GM12878 (cell line): ENCODE data around the gene CENPC. TPM values are rescaled to one million over a fixed set of nuclear protein-coding genes. Genes with fewer than 3 reads are reported as not detected.

Experiments used
- ATAC-seq: fragments of 200-7000 bp; cut with Tn5 transposase; 3 replicates; pipeline ENCODE4 v1.9.1; 2020; ENCODE audit warnings: mild to moderate bottlenecking, moderate library complexity
- BruUV-seq: library from RNA; stranded (reverse); fragments of 400-500 nt; replicated peaks from 2 replicates; lab custom pipeline; 2021; lab: Mats Ljungman, UMichigan
- CTCF ChIA-PET: fragments of 300-600 bp; sonication (Branson Sonifier 250); formaldehyde crosslinking; extraction: SDS; loops from one replicate; lab custom pipeline; 2021; ENCODE audit warnings: inconsistent platforms; lab: Yijun Ruan, JAX
- POLR2A ChIA-PET: fragments of 350-600 bp; formaldehyde crosslinking; extraction: SDS; loops from one replicate; lab custom pipeline; 2021; ENCODE audit warnings: inconsistent platforms; lab: Charles Lee
- RAD21 ChIA-PET: fragments of 300-600 bp; sonication (Branson Sonifier 250); formaldehyde crosslinking; loops from one replicate; lab custom pipeline; 2023; ENCODE audit warnings: antibody characterized with exemption; ENCODE audit not compliant: unreplicated experiment; lab: Charles Lee
- SMC1A ChIA-PET: fragments of 300-600 bp; sonication (Branson Sonifier 250); formaldehyde crosslinking; loops from one replicate; lab custom pipeline; 2023; ENCODE audit not compliant: unreplicated experiment, uncharacterized antibody; lab: Charles Lee
- DNase-seq: peaks from one replicate; pipeline ENCODE4 v3.0.0-alpha.2; 2011; ENCODE audit warnings: low read depth, low spot score
- FAIRE-seq: peaks from 3 replicates; lab custom pipeline; 2011; peaks lifted over from hg19 to GRCh38; lab: Jason Lieb, UNC
- H2AFZ ChIP-seq: 2 replicates; pipeline ENCODE4 v1.6.0; 2011; ENCODE audit warnings: low read depth, low read length, control low read depth; ENCODE audit not compliant: control insufficient read depth
- H3K27ac ChIP-seq: 2 replicates; pipeline ENCODE4 v1.5.1; 2011; ENCODE audit warnings: control low read depth; ENCODE audit not compliant: control insufficient read depth, insufficient read depth
- H3K27me3 ChIP-seq, 2 experiments: replicated peaks in 1 of 2; 2 replicates each; pipeline versions ENCODE4 v1.6.0 to v1.6.1; 2011; ENCODE audit warnings: low read length in 1 of 2; ENCODE audit not compliant: control insufficient read depth in 2 of 2, insufficient read depth in 2 of 2
- H3K36me3 ChIP-seq, 2 experiments: 2 replicates each; pipeline ENCODE4 v1.5.1; 2011; ENCODE audit warnings: low read length in 1 of 2; ENCODE audit not compliant: control insufficient read depth in 2 of 2, insufficient read depth in 2 of 2
- H3K4me1 ChIP-seq: 2 replicates; pipeline ENCODE4 v1.6.1; 2011; ENCODE audit warnings: mild to moderate bottlenecking, low read length, moderate library complexity, mixed read lengths; ENCODE audit not compliant: control insufficient read depth, insufficient read depth
- H3K4me2 ChIP-seq: 2 replicates; pipeline ENCODE4 v1.6.0; 2011; ENCODE audit warnings: control low read depth; ENCODE audit not compliant: control insufficient read depth, insufficient read depth
- H3K4me3 ChIP-seq: fragments of 200-600 bp; sonication (generic); 2 replicates; pipeline ENCODE4 v1.5.1; 2016
- H3K79me2 ChIP-seq: 2 replicates; pipeline ENCODE4 v1.6.0; 2011; ENCODE audit warnings: low read length; ENCODE audit not compliant: control insufficient read depth, insufficient read depth
- H3K9ac ChIP-seq: 2 replicates; pipeline ENCODE4 v1.8.0; 2011; ENCODE audit warnings: low read length, control low read depth, mixed read lengths; ENCODE audit not compliant: control insufficient read depth, insufficient read depth
- H3K9me3 ChIP-seq: replicated peaks from 3 replicates; pipeline ENCODE4 v1.5.1; 2011; ENCODE audit warnings: mild to moderate bottlenecking, low read length; ENCODE audit not compliant: control insufficient read depth, insufficient read depth
- H4K20me1 ChIP-seq: 2 replicates; pipeline ENCODE4 v1.6.0; 2011; ENCODE audit not compliant: control insufficient read depth, insufficient read depth
- BMI1 ChIP-seq: fragments of 450-650 bp; IDR thresholded peaks from 2 replicates; pipeline ENCODE4 v1.6.1; 2016; ENCODE audit warnings: mild to moderate bottlenecking, moderate library complexity, borderline replicate concordance
- HCFC1 ChIP-seq: fragments of 150-350 bp; IDR thresholded peaks from 2 replicates; pipeline ENCODE4 v1.6.1; 2014; ENCODE audit warnings: low read length
- MXI1 ChIP-seq: fragments of 150-350 bp; IDR thresholded peaks from 2 replicates; pipeline ENCODE4 v1.6.1; 2011; ENCODE audit warnings: low read depth, mild to moderate bottlenecking, inconsistent platforms, low read length, improper control_type of control experiment
- NRF1 ChIP-seq: conservative IDR thresholded peaks from 2 replicates; pipeline ENCODE4 v1.6.1; 2011; ENCODE audit warnings: mild to moderate bottlenecking, low read depth, low read length, improper control_type of control experiment
- RB1 ChIP-seq: fragments of 450-650 bp; formaldehyde crosslinking; IDR thresholded peaks from 2 replicates; pipeline ENCODE4 v1.6.1; 2017; ENCODE audit warnings: mild to moderate bottlenecking, borderline replicate concordance
- SREBF1 ChIP-seq: IDR thresholded peaks from 2 replicates; pipeline ENCODE4 v1.6.1; 2012; ENCODE audit warnings: mild to moderate bottlenecking, low read length
- ZBED1 ChIP-seq: IDR thresholded peaks from 2 replicates; pipeline ENCODE4 v1.6.1; 2016; ENCODE audit warnings: borderline replicate concordance
- WGBS: methylation state at CpG from one replicate; pipeline ENCODE4 v1.1.6; 2016; ENCODE audit warnings: low lambda C conversion rate; ENCODE audit not compliant: insufficient replicate concordance, insufficient coverage; ENCODE audit errors: missing lambda C conversion rate; 5-methylcytosine and 5-hydroxymethylcytosine counted together
- in situ Hi-C: fragments of 300-500 bp; cut with MboI; formaldehyde crosslinking; loops from 9 replicates; pipeline ENCODE4 v1.14.3; 2018; ENCODE audit warnings: mixed read lengths
- intact Hi-C: fragments of 100-400 bp; cut with micrococcal nuclease; formaldehyde crosslinking; loops from one replicate; pipeline ENCODE4 v1.14.2; 2022; ENCODE audit not compliant: unreplicated experiment
- polyA plus RNA-seq, 11 experiments: library from polyadenylated mRNA; depleted of rRNA in 4 of 11; unstranded in 6 of 11; stranded (reverse) in 5 of 11; fragments of >200 nt; fragmentation: Nextera tagmentation in 4 of 11; fragmentation: Illumina TruSeq in 1 of 11; extraction: Ambion mirVana in 4 of 11; extraction: Trizol in 1 of 11; gene quantifications; 1 replicate in 1 of 11; 2 replicates in 10 of 11; pipeline versions ENCODE4 v1.2.1 to v1.2.3, GENCODE V29; 2011 to 2016; ENCODE audit warnings: inconsistent platforms in 2 of 11, missing spikeins in 2 of 11, low read depth in 1 of 11
- total RNA-seq, 4 experiments: library from RNA; depleted of rRNA in 3 of 4; stranded (reverse); fragments of >200 nt in 3 of 4; fragmentation: Illumina TruSeq in 1 of 4; extraction: Trizol in 1 of 4; gene quantifications; 2 replicates each; pipeline versions ENCODE4 v1.2.1 to v1.2.3, GENCODE V29; 2013 to 2021
- TF ChIP-seq, protein P1 (sequence below): IDR thresholded peaks from 2 replicates; pipeline ENCODE4 v1.6.1; 2011; ENCODE audit warnings: low read depth, low read length, improper control_type of control experiment, borderline replicate concordance
- TF ChIP-seq, protein P2 (sequence below): IDR thresholded peaks from 2 replicates; pipeline ENCODE4 v1.6.1; 2012; ENCODE audit warnings: low read depth, low read length, improper control_type of control experiment
- TF ChIP-seq, protein P3 (sequence below): fragments of 450-650 bp; IDR thresholded peaks from 2 replicates; pipeline ENCODE4 v1.6.1; 2017; ENCODE audit warnings: borderline replicate concordance
- TF ChIP-seq, protein P4 (sequence below): fragments of 450-650 bp; IDR thresholded peaks from 2 replicates; pipeline ENCODE4 v1.6.1; 2017; ENCODE audit warnings: low read depth, mild to moderate bottlenecking, moderate library complexity
- TF ChIP-seq, protein P5 (sequence below): IDR thresholded peaks from 2 replicates; pipeline ENCODE4 v1.6.1; 2011; ENCODE audit warnings: low read depth, mild to moderate bottlenecking, low read length, moderate library complexity, borderline replicate concordance; ENCODE audit errors: extremely low read depth

Gene CENPC
- total and polyA plus RNA-seq, 10 of the 15 experiments (the other 5 are each of a cell fraction or from before 2014, with no cell fraction given), result 13.1 to 34.9 (median 20.3) TPM

DNA sequence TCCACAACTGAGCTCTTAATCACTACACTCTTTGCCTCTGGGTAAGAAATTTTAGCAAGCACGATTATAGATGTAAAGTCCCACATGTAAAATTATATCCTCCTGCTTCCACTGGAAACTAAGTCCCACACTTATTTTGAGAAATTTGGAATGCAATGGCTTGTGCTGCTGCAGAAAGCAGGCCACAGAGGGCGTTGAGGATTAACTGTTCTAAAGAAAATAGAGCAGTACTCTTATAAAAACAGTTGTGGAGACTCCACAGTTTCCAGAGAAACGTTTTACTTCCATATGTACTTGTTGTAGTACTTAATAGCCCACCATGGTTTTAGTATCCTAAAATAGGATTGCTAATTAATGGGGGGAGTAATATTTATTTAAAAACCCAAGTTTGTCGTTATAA is 1.7 kb upstream of the CENPC start:
- ChIA-PET CTCF (interaction anchor here (0.7 to 3.3 kb wide), 11 partner anchors 10 to 364 kb away, joined by 3 to 13 read pairs (median 4); no protein-coding TSS in a partner anchor), RAD21 (interaction anchor here (0.9 to 1.5 kb wide), 5 partner anchors 23 to 154 kb away, joined by 3 to 7 read pairs (median 3); partner anchors contain the start of gene UBA6), POLR2A (interaction anchor here (1.1 kb wide), 1 partner anchor 153 kb away, joined by 3 read pairs; no protein-coding TSS in a partner anchor), SMC1A (interaction anchor here (0.9 to 3.9 kb wide), 11 partner anchors 12 to 368 kb away, joined by 3 to 22 read pairs (median 4); partner anchors contain the start of genes GNRHR and UBA6)
- Histone ChIP-seq H3K4me3 (no peak overlapping the region), H3K27me3 (no peaks in the 10 kb centered on the region), H3K27ac (no peak overlapping the region), H3K79me2 (peaks cover 31% of the 10 kb centered on the region), H4K20me1 (no peaks in the 10 kb centered on the region), H3K4me1 (peaks cover 4% of the 10 kb centered on the region; the same call in 1 of the 2 replicates), H3K9me3 (no peaks in the 10 kb centered on the region), H3K4me2 (no peak overlapping the region)
- ATAC-seq, result no peak
- 82% methylated on average over 4 of the region's 4 CpGs for WGBS
- no peak for FAIRE-seq
- in situ Hi-C loops, result loop anchor here (5.0 to 25.0 kb wide), 3 partner anchors 355 to 1090 kb away; no protein-coding TSS in a partner anchor
- DNase-seq, result no peak
- no peak for TF ChIP-seq MXI1
- no peak for TF ChIP-seq NRF1
- TF ChIP-seq BMI1, result no peak
- TF ChIP-seq, protein P1, sequence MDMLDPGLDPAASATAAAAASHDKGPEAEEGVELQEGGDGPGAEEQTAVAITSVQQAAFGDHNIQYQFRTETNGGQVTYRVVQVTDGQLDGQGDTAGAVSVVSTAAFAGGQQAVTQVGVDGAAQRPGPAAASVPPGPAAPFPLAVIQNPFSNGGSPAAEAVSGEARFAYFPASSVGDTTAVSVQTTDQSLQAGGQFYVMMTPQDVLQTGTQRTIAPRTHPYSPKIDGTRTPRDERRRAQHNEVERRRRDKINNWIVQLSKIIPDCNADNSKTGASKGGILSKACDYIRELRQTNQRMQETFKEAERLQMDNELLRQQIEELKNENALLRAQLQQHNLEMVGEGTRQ, result no peak
- TF ChIP-seq SREBF1, result no peak
- TF ChIP-seq, protein P2, sequence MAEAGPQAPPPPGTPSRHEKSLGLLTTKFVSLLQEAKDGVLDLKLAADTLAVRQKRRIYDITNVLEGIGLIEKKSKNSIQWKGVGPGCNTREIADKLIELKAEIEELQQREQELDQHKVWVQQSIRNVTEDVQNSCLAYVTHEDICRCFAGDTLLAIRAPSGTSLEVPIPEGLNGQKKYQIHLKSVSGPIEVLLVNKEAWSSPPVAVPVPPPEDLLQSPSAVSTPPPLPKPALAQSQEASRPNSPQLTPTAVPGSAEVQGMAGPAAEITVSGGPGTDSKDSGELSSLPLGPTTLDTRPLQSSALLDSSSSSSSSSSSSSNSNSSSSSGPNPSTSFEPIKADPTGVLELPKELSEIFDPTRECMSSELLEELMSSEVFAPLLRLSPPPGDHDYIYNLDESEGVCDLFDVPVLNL, result no peak
- TF ChIP-seq HCFC1, result no peak
- no peak for TF ChIP-seq ZBED1
- TF ChIP-seq, protein P3, sequence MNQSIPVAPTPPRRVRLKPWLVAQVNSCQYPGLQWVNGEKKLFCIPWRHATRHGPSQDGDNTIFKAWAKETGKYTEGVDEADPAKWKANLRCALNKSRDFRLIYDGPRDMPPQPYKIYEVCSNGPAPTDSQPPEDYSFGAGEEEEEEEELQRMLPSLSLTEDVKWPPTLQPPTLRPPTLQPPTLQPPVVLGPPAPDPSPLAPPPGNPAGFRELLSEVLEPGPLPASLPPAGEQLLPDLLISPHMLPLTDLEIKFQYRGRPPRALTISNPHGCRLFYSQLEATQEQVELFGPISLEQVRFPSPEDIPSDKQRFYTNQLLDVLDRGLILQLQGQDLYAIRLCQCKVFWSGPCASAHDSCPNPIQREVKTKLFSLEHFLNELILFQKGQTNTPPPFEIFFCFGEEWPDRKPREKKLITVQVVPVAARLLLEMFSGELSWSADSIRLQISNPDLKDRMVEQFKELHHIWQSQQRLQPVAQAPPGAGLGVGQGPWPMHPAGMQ, result no peak
- TF ChIP-seq, protein P4, sequence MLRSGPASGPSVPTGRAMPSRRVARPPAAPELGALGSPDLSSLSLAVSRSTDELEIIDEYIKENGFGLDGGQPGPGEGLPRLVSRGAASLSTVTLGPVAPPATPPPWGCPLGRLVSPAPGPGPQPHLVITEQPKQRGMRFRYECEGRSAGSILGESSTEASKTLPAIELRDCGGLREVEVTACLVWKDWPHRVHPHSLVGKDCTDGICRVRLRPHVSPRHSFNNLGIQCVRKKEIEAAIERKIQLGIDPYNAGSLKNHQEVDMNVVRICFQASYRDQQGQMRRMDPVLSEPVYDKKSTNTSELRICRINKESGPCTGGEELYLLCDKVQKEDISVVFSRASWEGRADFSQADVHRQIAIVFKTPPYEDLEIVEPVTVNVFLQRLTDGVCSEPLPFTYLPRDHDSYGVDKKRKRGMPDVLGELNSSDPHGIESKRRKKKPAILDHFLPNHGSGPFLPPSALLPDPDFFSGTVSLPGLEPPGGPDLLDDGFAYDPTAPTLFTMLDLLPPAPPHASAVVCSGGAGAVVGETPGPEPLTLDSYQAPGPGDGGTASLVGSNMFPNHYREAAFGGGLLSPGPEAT, result no peak
- no peak for TF ChIP-seq RB1
- TF ChIP-seq, protein P5, sequence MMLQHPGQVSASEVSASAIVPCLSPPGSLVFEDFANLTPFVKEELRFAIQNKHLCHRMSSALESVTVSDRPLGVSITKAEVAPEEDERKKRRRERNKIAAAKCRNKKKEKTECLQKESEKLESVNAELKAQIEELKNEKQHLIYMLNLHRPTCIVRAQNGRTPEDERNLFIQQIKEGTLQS, result no peak
- TF ChIP-seq, all 136 proteins: peak for 0
- no TSS peak for BruUV-seq
- intact Hi-C loops, result loop anchor here (5.0 kb wide), 3 partner anchors 80 to 630 kb away; no protein-coding TSS in a partner anchor
- Histone ChIP-seq H2AFZ (no peak overlapping the region), H3K9ac (no peak overlapping the region), H3K36me3 (no peaks in the 10 kb centered on the region)
